ENCODE measurements around the gene SYNJ2. TPM values are rescaled to one million over a fixed set of nuclear protein-coding genes. Genes with fewer than 3 reads are reported as not detected.

SYNJ2 gene
- total RNA-seq, 1 donor from 2014 or later, result 44.9 TPM

- intact Hi-C loops (cut with micrococcal nuclease), result no loop called here
Measured at GRCh38 chr6:158068893-158069799, 87.5 kb downstream of the SYNJ2 start.

GRCh38 chr6:158069800-158070195, 88.1 kb downstream of the SYNJ2 start:
- intact Hi-C loops (cut with micrococcal nuclease), result no loop called here

- intact Hi-C loops (cut with micrococcal nuclease), result no loop called here
Measured at GRCh38 chr6:158070513-158070912, 88.8 kb downstream of the SYNJ2 start.

GRCh38 chr6:158071121-158072082, 89.7 kb downstream of the SYNJ2 start:
- intact Hi-C loops (cut with micrococcal nuclease), result loop anchor here (1.0 to 2.0 kb wide), 8 partner anchors 24 to 757 kb away; no protein-coding TSS in a partner anchor

- intact Hi-C loops (cut with micrococcal nuclease), result loop anchor here (1.0 to 2.0 kb wide), 8 partner anchors 25 to 758 kb away; no protein-coding TSS in a partner anchor
Measured at GRCh38 chr6:158072083-158072721, 90.5 kb downstream of the SYNJ2 start.

- intact Hi-C loops (cut with micrococcal nuclease), result loop anchor here (2.0 kb wide), 1 partner anchor 309 kb away; no protein-coding TSS in a partner anchor
Measured at GRCh38 chr6:158073776-158074175, 92.1 kb downstream of the SYNJ2 start.

GRCh38 chr6:158076548-158076947, 94.9 kb downstream of the SYNJ2 start:
- intact Hi-C loops (cut with micrococcal nuclease), result no loop called here

GRCh38 chr6:158077676-158078075, 96.0 kb downstream of the SYNJ2 start:
- intact Hi-C loops (cut with micrococcal nuclease), result no loop called here

GRCh38 chr6:158078320-158078719, 96.7 kb downstream of the SYNJ2 start:
- intact Hi-C loops (cut with micrococcal nuclease), result no loop called here

GRCh38 chr6:158080849-158081656, 99.4 kb downstream of the SYNJ2 start:
- intact Hi-C loops (cut with micrococcal nuclease), result no loop called here

GRCh38 chr6:158081657-158081935, 99.9 kb downstream of the SYNJ2 start:
- intact Hi-C loops (cut with micrococcal nuclease), result no loop called here

GRCh38 chr6:158083455-158084325, 102.0 kb downstream of the SYNJ2 start:
- intact Hi-C loops (cut with micrococcal nuclease), result no loop called here

GRCh38 chr6:158085261-158086053, 103.8 kb downstream of the SYNJ2 start:
- intact Hi-C loops (cut with micrococcal nuclease), result no loop called here

GRCh38 chr6:158086054-158086503, 104.4 kb downstream of the SYNJ2 start:
- intact Hi-C loops (cut with micrococcal nuclease), result no loop called here

- intact Hi-C loops (cut with micrococcal nuclease), result no loop called here
Measured at GRCh38 chr6:158086504-158087223, 105.0 kb downstream of the SYNJ2 start.

- intact Hi-C loops (cut with micrococcal nuclease), result no loop called here
Measured at GRCh38 chr6:158087224-158087867, 105.7 kb downstream of the SYNJ2 start.

- intact Hi-C loops (cut with micrococcal nuclease), result no loop called here
Measured at GRCh38 chr6:158092806-158093205, 111.1 kb downstream of the SYNJ2 start.

GRCh38 chr6:158095031-158095430, 113.4 kb downstream of the SYNJ2 start:
- intact Hi-C loops (cut with micrococcal nuclease), result no loop called here

Data from T-helper 1 cell treated with Interleukin-12 subunit alpha and Interleukin-12 subunit beta and Interleukin-4 antibody, amounts not matched to agents 30 ng/mL and 1 ng/mL, for 36 hours (primary cell).